ENCODE data around the gene LBH.

Gene LBH

DNA sequence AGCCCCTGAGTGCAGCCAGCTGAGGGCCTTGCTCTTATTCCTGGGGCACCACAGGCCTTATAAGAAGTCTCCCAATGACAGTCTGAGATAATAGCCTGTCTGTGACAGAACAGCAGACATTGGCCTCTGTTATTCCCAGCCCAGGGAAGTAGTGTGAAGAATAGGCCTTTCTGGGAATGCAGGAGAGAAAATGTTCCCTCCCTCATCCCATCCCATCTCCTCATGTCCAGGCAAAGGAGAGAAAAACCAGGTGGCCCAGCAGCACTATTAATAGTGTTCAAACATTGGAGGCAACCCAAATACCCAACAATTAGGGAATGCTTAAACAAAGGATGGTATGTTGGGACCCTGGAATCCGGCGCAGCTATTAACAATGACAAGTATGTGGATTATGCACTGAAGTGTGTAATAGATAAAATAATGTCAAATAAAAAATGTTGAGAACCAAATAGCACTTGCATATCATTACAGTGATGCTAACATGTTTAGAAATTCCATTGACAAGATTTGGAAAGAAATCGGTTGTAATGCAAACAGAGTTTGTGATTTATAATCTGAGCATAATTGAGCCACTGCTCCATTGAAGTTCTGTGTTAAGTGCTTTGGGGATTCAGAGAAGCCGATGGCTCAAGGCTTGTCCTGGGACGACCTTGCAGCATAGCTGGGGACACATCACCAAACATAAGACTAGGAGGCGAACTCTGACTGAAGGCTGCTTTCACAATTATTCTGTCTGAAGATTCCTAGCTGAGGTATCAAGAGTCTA lies 69.3 kb downstream of the LBH start:
- DNase-seq, result no peak

DNA sequence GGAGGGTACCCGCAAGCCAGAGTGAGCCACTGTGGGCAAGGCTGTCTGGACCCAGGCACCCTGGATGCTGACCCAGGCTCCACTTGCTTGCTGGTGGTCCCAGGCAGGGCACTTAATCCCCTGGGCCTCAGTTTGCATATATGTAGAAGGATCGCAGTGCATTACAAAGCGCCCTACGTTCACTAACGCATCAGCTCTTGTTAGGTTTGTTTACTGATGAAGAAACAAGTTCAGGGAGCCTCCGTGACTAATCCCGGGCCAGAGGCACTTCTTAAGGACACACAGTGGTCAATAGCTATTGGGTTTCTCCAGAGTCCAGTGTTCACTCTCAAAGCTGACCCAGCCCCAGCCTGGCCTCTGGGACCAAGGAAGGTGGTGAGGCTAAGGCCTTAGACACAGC lies 70.2 kb downstream of the LBH start:
- DNase-seq, result no peak

DNA sequence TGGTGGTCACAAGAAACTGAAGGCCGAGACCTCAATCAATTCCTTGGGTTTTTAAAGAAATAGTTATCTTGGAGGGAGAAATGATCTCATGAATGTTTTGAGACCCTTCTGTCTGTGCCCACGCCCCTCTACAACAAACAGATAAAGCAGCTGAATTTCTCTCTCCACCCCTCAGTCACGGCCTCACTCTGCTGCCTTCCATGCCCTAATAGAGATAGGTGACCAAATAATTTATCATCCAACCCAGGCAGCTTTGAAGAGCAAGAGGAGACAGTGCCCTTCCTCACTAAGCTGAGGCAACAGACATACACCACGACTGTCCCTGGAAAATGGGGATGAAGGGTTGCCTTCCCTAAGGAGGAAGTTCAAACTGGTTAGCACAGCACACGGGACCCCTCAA lies 71.2 kb downstream of the LBH start:
- DNase-seq, result no peak

DNA sequence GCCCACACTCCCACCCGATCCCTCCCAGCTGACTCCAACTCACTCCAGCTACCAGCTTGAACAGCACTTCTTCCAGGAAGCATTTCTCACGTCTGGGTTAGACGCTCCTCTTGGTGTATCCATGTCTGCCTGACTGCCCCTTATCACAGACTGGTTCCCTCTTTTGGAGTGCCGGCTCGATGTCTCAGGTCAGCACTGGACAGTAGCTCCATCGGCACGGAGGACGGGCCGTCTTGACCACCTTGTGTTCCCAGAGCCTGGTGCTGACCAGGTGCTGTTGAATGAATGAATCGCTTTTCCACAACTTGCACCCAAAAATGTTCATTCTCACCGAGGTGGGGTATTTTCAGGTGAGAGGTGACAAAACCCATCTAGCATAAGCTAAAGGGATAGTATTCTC lies 71.8 kb downstream of the LBH start:
- DNase-seq, result no peak

DNA sequence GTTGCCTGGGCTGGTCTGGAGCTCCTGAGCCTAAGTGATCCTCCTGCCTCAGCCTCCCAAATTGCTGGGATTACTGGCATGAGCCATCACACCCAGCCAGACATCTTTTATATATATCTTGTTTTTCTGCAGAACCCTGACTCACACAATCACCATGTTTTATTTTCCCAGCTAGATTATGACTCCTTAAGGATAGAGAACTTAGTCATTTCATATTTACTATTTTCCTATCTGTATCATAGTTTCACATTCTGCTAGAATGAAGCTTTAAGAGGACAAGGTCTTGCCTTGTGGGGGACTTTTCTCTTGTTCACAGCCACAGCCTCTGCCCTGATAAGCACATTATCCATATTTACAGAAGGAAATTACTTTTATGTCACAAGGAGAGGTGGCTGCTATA lies 73.9 kb downstream of the LBH start:
- DNase-seq, result no peak

DNA sequence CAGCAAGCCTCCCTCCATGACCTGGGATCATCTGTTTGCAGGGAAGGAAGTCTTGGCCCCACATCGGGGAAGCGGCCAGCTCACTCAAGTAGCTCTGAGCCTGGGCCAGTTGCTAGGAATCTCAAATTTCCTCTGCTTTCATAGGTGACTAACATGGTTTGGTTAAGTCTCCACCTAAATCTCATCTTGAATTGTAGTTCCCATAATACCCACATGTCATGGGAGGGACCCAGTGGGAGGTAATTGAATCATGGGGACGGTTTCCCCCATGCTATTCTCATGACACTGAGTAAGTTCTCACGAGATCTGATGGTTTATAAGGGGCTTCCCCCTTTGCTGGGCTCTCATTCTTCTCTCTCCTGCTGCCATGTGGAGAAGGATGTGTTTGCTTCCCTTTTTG lies 75.2 kb downstream of the LBH start:
- no peak for DNase-seq

DNA sequence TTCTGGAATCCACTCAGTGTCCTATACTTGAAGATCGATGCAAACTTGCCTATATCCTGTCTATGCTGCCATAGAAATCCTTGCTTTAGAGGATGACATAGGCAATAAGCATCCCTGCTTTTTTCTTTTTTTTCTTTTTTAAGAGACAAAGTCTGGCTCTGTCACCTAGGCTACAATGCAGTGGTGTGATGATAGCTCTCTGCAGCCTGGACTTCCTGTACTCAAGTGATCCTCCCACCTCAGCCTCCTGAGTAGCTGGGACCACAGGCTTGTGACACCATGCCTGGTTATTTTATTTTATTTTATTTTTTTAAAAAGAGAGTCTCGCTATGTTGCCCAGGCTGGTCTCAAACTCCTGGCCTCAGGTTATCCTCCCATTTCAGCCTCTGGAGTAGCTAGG lies 76.9 kb downstream of the LBH start:
- DNase-seq, result no peak
